Stimulated activated CD8-positive, alpha-beta memory T cell treated with anti-CD3 and anti-CD28 coated beads, Interleukin-4, amount 100 ng/mL, for 1 hour (primary cell): ENCODE measurements around the gene NTSR1.

Source experiments
- DNase-seq, 2 donors: peaks; one replicate each; pipeline ENCODE4 v3.0.0-alpha.2; 2020; ENCODE audit warnings: low read depth in 2 of 2, low spot score in 1 of 2

Gene NTSR1

DNA sequence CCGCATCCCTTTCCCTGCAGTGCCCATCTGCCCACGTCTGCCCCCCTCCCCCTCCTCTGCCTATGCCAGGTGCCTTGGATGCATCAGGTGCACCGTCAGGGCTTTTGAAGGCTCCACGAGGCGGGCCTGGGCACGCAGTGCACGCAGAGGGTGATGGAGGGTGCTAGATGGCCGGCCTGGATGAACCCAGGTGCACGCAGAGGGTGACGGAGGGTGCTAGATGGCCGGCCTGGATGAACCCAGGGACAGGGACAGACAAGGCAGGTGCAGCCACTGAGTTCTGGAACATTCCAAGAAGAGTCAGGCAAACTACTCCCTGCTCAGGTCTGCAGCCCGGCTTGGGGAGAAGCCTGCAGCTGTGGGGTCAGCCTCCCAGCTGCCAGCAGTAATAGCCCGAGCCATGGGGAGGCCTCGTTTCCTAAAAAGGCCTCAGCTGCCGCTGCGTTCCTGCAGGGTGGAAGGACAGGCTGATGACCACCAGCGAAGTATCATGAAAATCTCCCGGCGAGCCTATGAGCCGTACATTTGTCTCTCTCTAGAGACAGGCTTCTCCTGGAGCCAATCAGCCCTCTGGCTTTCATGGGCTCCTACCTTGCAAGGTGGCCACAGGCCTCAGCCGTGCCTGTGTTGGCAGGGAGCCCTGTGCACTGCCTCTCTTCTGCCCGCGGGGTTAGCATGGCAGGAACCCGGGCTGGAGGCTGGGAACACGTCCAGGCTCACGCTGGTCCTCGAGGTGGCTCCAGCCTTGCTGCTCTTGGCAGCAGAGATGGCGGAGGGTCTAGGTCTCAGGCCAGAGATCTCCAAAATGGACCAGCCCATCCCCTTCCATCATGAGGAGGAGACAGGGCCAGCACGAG, 29.6 kb downstream of the NTSR1 start:
- DNase-seq, result no peak

DNA sequence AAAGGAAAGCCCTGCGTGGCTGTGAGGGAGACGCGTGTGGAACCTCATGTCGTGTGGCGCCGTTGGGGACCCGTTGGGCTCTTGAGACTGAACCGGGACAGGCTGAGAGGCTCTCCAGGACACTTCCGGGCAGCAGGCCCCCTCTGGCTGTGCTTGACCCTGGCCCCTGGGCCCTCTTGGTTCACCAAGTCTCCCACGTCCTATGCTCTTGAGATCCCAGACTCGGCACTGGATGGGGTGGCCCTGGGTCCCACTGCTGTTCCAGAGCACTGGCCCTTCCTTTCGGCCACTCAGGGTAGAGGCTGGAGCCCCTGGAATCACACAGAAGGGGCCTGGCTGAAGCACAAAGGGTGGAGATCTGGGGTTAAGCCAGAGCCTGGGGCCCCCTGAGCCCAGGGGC, 30.4 kb downstream of the NTSR1 start:
- DNase-seq, result no peak

DNA sequence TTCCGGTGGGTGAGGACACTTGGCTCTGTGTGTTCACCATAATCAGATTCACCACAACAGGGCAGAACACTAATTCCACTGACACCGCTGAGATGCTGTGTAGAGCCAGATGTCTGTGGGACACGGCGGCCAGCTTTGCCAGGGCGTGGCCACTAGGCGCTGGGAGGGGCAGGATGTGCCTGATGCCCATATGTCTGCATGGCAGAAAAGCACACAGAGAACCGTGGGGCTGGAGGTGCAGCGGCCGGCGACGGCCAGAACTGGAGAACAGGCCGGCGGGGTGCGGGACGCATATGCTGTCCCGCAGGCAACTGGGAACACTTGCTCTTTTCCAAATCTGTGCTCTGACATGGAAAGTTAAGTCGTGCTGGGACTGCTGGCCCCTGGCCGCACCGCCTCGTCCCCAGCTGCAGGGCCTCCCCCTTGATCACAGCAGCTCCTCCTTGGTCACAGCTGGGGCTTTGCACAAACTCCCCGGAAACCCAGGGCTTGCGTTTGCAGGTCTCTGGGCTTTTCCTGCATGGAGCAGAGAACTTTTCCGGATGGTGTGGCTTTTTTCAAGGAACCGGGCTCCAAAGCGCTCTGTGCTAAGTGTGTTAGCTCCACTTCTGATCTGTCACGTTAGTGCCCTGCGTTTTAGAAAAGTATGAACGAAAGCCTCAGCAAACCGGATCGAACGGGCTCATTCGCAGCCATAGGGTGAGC, 31.1 kb downstream of the NTSR1 start:
- peak in 1 of 2 donors; percentile 9 for DNase-seq

DNA sequence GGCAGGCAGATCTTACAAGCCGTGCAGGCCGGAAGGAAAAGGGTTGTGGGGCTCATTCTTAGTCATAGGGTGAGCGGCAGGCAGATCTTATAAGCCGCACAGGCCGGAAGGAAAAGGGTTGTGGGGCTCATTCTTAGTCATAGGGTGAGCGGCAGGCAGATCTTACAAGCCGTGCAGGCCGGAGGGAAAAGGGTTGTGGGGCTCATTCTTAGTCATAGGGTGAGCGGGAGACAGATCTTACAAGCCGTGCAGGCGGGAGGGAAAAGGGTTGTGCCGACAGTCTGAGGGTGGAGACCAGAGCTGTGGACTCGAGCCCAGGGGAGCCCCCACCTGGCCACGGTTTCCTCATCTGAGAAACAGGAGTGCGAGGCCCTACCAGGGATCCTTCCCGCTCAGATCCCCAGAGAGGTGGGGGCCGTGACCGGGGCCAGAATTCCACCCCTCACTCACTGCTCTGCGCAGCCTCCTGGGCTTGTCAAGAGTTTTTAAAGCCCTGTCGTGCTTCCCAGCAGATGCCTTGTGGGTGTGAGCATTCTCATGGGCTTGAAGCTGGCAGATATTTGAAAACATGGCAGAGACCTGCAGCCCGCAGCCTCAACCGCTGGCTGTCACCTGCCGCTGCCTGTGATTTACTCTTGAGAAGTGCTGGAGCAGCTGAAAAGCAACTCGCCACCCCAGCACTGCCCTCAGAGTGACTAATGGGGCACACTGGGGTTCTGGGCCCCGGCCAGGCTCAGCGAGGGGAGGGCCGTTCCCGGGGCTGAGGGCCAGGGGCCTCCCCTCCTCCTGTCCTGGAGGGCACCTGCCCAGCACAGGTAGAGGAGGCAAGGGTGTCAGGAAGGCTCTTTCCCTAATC, 31.9 kb downstream of the NTSR1 start:
- DNase-seq, result peak; percentile 42 to 62

DNA sequence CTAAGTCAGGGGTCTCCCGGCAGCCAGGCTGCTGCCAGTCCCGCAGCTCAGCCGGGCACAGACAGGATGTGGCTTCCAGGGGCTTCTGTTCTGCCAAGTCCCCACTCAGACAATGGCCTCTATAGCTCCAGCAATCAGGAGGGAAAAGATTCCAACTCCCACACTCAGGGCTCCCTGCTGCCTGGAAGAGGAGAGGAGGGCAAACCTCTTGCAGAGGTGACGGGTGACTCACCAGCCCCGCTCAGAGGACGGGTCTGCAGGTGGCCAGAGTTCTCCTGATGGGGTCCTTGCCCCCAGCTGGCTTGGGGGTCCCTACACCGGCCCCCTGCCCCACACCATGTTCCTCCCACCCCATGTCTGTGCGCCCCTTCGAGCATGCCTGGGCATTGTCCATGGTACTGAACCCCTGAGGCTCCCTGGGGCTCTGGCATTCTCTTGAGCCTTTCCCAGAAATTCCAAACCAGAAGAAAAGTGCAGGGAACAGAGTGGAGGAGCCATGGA, 32.6 kb downstream of the NTSR1 start:
- no peak for DNase-seq

DNA sequence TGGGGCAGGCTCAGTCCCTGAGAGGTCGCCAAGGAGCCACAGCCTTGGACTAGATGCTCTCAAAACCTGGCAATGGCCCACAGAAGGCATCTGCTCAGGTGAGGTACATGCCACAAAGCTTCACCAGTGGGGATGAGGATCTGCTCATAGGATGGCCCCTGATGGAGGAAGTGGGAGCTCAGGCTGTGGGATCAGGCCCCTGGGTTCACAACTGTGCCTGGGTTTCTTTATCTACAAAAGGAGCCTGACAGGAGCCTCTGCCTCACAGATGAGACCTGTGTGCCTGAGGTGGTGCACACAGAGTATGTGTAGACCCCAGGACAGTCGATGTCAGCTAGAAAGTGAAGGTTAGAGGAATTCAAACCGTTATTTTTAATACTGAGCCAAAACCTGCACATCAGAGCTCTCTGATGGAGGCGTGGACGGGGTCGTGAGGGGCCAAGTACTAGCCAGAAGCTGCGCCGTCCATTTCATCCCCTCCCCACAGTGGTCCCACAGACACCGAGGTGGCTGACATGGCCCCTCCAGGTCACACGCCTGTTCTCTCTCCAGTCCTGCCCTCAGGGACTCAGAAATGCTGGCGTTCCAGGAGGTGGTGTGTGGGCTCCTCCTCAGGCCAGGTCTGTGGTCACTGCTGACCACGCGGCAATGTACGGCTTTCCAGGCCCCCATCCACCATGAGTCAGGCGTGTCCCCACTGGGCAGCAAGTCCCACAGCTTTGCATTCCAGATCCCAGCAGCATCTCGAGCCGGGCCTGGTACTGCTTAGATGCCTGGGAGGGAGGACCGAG, 33.3 kb downstream of the NTSR1 start:
- no peak for DNase-seq

DNA sequence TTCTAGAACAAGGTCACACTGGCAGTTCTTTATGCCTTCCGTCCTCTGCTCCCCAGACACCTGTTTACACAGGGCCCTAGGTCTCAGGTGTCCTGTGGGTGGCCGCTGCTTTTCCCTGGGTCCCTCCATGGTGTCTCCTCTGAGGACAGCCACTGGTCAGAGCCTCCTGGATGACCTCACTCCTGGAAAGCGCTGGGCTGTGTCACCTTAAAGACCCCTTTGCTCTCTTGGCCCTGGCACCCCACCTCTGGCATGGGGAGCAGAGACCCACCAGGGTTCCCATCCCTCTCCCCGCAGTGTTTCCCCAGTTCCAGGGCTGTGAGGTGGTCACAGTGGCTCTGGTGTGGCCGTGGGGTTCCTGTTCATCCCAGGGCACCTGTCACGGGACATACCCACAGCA, 33.9 kb downstream of the NTSR1 start:
- no peak for DNase-seq

DNA sequence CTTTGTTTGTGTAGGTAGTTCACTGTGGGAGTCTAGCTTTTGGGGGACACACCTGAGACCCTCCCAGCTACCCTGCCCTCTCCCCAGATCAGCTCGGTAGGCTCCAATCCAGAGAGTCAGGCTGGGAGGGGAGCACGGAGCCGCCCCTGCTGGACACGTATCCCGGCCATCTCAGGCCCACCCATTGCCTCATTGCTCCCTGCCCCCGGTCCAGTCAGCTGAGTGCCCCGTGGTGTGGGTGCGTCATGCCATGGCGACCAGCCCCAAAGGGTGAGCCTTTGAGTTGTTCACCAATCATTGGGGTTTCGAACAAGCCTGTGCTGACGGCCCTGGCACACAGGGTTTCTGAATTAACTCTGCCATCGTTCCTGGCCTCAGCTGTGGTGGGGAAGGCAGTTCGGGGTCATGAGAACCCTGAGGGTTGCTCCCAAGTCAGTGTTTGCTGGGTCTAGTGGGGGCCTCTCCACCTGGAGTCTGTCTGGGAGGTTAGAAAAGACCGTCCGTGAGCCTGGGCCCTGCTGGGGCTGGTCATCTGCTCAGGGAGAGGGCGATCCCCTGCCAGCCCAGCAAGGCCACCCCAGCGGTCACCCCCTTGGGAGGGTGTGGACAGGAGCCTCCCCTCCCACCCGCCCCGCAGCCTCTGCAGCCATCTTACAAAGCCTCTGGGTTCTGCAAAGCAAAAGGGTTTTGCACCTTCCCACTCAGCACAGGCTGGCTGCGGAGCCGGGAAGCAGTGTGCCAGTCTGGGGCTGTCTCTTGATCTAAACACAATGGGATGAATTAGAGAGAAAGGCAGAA, 34.5 kb downstream of the NTSR1 start:
- DNase-seq, result no peak

DNA sequence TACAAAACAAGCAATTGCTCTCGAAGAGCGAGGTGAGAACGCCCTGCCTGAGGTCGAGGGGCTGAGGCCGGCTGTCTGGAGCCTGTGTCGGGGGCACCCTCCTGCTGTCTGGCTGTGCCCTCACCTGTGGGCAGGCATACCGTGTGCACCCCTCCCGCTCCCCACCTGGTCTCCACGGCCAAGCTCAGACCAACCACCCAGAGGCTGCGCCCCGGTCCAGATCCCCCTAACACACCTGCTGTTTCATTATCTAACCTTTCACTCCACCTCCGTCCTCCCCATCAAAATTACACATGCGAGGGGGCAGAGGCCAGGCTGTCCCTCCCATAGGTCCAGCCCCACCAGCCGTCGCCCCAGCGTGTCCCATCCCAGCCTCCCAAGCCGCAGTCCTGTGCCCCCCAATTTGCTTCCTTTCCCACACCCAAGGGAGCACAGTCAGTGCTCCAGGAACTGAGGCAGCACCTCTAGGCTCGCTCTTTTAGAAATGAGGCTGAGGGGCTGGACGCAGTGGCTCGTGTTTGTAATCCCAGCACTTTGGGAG, 35.2 kb downstream of the NTSR1 start:
- no peak for DNase-seq

DNA sequence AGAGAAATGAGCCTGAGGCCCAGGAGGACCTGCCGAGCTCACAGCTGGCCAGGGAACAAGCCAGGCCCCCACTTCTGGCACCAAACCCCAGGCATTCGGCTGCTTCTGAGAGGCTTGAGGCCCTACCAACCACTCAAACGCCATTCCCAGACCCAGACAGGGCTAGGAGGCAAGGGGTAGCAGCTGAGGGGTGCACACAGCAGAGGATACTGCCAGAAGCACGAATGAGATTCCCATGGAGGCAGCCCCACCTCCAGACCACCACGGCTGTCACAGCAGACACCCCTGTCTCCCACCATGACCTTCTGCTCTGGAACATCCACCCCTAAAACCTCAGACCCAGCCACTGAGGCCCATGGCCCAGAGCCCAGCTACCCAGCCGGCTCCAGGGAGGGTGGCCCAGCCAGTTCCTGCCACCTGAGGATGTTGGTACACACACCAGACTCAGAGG, 36.1 kb downstream of the NTSR1 start:
- no peak for DNase-seq

DNA sequence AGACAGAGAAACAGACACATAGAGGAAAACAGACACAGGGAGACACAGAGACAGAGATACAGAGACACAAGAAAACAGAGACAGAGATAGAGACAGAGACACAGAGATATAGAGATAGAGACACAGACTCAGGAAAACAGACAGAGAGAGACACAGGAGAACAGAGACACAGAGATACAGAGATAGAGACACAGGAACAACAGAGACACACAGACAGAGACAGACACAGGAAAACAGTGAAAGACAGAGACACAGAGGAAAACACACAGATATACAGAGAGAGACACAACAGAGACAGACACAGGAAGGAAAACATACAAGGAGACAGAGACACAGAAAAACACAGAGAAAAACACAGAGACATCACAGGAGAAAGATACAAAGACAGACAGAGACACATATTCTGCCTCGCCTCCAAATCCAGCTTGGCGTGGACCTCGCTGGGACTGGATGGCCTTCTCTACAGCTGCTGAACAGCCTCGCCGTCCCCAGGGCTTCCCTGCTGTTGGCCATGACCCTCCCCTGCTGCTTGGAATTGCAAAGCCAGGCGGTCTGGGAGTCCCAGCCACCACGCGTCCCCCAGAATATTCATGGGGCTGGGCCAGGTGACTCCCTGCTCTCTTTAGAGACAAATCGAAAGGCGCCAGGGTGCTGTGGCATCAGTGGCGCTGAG, 36.8 kb downstream of the NTSR1 start:
- no peak for DNase-seq

DNA sequence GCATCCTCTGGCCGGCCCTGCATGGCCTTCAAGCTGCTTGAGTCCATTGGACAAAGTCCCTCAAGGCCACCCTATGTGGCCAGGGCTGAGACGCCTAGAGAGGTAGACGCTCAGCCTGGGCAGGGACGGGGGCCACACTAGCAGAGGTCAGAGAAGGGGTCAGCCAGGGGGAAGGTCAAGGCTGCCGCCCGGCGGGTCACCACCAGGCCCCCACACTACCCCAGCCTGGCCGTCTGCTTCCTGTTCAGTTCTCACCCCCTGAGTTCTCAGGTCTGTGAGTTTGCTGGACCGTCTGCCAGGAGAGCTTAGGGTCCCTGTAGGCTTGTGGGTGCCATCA, 37.3 kb downstream of the NTSR1 start:
- DNase-seq, result no peak

DNA sequence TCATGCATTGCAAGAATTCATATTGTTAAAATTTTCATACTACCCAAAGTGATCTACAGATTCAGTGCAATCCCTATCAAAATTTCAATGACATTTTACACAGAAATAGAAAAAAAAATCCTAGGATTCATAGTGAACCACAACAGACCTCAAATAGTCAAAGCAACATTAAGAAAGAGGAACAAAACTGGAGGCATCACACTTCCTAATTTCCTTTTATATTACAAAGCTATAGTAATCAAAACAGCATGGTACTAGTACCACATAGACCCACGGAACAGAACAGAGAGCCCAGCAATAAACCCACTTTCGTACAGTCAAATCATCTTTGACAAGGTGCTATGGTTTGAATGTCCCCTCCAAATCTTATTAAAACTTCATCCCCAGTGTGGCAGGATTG, 39.7 kb downstream of the NTSR1 start:
- DNase-seq, result no peak

DNA sequence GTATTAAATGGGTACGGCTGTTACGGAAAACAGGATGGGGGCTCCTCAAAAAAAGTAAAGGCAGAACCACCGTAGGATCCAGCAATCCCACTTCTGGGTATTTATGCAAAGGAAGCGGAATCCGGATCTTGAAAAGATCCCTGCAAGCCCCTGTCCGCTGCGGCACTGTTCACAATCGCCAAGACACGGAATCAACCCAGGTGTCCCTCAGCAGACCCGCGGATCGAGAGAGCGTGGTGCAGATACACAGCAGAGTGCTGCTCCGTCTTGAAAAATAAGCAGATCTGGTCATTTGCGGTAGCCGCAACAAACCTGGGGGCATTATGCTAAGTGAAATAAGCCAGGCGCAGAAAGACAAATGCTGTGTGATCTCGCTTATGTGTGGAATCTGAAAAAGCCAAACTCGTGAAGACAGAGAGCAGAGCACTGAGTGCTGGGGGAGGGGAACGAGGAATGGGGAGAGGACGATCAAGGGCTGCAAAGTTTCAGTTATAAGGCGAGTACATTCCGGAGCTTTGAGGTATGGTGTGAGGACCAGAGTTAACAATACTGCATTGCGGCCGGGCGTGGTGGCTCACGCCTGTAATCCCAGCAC, 41.3 kb downstream of the NTSR1 start:
- DNase-seq, result no peak

DNA sequence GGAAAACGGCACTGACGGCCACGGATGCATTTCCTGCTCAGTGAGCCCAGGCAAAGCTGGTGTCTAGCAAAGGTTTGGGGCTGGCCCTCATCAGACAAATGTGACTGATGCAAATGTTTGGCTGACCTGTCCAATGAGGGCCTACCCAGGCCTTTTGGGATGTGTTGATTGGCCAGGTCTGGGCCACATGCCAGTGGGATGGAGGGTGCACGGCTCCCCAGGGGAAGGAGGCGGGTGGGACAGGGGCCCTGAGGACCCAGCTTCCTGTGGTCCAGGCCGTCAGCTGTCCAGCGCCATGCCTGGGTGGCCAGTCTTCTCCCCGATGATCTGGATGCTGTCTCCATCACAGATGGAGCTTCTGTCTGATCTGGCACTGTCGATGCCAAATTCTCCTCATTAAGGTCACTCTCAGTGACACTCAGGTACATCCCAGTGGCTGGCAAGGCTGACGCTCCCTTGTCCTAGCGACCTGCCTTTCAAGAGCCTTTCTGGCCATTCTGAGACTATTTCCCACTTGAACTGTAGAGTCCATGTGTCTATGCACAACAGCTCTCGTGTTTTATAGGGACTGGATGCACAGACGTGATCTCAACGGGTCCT, 43.0 kb downstream of the NTSR1 start:
- DNase-seq, result no peak

DNA sequence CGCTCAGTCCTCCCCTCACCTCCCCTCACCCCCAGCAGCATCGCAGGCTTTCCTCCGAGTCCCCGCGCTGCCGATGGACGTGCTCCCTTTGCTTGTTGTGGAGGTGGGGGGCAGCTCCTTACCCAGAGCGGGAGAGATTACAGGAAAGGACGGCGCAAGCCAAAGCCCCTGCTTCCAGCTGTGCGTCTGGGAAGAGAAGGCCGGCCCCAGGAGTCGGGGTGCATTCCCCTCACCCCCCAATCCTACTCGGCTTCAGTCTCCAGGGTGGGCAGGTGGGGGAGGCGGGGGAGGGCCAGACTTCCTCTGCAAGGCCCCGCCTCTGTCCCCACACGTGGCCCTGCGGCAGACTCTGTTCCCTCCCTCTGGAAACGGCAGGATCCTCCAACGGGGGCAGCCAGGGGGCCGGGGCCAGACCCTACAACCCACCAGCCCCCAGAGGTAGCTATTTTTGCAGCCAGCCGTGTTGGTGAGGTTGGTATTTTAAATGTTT, 43.6 kb downstream of the NTSR1 start:
- no peak for DNase-seq

DNA sequence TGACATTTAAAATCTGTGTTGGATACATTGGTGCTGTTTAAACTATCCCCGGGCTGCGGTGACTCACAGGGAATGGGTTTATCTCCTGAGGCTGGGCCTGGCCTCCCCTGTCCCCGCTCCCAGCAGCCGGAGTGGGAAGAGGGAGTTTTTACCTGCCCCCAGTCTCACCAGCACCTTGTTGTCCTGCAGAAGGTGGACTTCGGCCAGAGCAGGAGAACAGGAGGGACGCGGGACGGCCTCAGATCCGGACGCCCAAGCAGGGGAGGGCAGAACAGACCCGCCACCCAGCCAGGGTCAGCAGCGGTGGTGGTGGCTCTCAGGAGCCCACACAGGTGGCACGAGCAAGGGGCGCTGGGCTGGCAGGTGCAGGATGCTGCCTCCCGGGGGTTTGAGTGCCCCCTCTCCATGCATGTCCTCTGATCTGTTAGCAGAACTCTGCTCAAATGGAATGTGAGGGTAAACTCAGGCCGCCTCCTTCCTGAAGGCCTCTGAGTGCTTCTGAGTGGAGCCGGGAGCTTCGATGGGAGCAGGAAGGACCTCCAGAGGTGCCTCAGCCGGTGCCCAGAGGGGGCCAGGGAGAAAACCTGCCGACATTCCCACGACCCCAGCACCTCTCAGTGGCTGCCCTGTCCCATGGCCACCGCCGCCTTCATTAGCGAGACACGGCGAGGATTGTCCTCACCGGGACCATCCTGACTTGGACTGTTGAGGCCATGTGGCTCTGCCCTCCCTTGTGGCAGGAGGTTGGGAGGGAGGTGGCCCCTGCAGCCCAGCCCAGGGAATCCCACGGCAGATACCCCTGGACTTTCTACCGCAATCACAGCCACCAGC, 44.2 kb downstream of the NTSR1 start:
- no peak for DNase-seq
